Stimulated activated naive CD4-positive, alpha-beta T cell (primary cell): Measurements from ENCODE around the gene ACTR1A.
"Not testable (repeated sequence)": the region's sequence is repeated elsewhere in the genome, so short reads cannot be mapped to it uniquely, and the experiment has no call there.

Source experiments
- DNase-seq, 6 experiments: peaks; one replicate each; lab custom pipeline; 2025; lab: John Stamatoyannopoulos, UW

ACTR1A gene

DNA sequence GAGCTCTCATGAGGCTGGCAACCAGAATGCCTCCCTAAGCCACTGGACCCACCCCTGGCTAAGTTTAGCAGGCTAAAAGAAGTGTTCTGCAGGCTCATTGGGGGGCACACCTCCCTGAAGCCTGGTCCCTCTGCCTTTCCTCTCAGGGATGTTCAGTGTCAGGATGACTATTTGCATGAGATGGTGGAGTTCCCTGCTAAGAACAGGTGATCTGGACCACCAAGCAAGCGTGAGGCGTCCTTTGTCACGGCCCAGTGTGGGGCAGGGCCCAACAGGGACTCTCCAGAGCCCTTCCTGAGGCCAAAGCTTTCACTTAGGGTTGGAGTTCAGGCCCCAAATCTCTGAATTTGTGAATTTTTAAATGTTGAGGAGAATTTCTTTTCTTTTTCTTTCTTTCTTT lies 13.2 kb upstream of the ACTR1A start:
- DNase-seq, result no peak

DNA sequence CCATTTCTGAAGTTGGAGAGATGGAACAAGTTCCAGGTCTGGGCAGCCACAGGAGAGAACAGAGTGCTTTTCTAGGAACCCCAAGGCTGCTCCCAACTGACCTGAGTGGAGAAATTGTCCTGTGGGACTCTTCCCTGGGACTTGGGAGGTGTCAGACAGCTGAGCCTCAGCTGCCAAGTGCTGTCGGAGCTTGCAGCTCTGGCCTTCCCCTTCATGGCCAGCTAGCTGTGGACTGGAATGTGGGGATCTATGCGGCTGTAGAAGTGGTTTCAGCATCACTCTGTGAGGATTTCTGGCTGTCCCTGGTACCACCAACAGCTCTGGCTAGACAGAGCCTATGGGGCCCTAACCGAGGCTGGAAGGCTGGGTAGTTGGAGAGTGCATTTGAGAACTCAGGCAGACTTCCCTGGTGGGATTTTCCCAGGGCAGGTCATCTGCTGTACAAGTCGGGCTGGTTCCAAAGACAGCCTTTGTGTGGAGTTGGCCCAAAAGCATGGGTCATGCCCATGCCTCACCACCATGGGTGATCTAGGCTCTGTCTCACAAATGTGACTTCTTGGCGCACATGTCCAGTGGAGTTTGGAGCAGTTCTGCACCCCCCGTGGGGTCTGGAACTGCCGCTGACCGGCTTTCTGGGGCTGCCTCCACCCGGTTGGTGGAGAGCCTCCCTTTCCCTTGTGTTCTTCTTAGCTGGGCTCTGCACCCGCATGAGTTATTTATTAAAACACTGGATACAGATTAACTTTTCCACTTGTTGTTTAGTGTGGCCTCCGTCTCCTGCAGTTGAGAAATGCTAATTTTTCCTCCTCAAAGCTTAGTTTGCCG lies 12.2 kb upstream of the ACTR1A start:
- DNase-seq, result no peak

DNA sequence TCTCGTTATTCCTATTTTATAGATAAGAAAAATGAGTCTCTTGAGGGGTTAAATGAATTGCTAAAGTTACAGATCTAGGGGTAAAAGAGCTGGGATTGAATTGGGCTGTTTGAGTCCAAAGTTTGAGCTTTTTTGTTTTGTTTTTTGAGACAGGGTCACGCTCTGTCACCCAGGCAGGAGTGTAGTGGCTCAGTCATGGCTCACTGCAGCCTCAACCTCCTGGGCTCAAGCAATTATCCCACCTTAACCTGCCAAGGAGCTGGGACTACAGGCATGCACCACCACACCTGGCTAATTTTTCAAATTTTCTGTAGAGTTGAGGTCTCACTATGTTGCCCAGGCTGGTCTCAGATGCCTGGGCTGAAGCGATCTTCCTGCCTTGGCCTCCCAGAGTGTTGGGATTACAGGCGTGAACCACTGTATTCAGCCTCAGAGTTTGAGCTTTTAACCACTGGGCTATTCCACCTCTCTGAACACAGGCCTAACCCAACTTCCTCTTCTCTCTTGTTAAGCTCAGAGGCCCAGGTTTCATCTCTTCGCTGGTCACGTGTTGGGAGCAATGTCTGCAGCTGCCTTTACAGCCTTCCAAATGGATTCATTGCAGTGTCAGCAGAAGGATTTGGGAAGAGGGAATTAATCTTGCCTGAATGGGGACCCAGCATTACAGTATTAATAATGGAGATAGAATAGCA lies 9.2 kb upstream of the ACTR1A start:
- DNase-seq, result no peak

DNA sequence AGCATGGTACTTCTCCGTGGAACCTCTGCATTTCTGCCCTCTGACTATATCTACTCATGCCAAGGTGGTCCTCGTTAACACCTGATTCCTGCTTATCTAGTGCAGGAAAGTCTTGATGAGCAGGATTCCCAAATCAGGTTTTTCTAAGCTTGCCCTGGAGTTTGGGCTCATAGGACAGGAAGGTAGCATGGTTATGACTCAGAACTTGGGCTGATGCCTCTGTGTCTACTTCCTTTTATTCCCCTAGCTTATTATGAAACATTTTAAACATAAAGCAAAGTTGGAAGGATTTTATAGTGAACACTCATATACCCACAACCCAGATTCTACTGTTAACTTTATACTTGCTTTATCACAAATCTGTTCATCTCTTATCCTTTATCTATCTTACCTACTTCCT lies 6.9 kb upstream of the ACTR1A start:
- DNase-seq, result no peak

DNA sequence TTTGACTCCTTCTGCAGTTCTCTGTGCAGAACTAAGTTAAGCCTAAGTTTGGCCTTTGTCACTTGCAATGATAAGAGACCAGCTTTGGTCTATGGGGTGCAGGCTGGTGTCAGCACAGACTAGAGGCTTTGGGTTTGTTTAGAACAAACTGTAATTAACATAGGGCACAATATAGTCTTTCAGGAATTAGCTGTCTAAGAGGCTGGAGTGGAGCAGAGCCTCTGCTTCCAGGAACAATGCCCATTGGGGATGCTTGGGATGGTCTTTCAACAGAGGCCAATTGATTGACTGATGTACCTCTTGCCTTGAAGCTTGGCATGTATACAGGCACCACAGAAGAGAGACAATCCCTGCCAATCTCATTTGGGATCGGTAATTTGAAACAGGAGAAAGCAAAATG lies 6.0 kb upstream of the ACTR1A start:
- DNase-seq, result no peak

DNA sequence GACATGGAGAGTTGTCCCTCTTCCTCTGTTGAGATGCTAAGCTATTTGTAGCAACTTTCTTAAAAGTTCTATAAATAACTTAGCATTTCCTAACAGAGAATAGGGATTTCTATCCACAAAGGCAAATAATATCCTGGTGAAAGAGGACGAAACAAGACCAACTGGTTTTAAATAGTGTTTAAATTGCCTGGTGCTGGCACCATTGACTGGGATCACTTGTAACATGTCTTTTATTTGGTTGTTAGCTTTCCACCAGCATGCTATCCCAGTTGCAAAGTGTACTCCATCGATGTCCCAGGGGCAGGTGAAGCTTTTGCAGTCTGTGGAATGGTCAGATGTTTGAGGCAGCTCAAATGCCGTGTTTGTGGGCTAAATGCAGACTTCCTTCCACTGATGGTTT lies 5.0 kb upstream of the ACTR1A start:
- no peak for DNase-seq

DNA sequence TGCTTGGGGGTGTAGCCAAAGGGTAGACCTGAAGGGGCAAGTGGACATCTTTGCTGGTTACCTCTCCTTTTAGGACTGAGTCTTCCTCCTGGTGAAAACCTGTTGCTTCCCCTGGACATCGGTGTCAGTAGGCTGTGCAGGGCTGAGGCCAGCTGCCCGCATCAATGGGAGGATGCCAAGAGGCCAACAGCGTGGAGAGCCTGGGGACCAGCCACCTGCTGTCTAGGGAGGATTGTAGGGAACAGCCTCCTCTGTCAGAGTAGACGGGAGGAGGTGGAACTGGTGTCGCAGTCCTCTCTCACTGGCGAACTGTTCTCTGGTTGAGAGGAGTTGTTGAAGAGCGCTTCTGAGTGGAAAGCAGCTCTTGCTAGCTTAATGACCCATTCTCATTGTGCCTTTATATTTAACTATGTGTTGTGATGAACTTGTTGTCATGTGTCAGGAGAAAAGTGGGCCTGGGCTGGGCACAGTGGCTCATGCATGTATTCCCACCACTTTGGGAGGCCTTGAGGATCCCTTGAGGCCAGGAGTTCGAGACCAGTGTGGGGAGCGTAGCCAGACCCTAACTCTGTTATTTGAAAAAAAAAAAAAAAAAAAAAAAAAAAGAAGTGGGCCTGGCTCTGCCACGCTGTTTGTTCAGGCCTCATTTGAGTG lies 3.1 kb upstream of the ACTR1A start:
- DNase-seq, result no peak

DNA sequence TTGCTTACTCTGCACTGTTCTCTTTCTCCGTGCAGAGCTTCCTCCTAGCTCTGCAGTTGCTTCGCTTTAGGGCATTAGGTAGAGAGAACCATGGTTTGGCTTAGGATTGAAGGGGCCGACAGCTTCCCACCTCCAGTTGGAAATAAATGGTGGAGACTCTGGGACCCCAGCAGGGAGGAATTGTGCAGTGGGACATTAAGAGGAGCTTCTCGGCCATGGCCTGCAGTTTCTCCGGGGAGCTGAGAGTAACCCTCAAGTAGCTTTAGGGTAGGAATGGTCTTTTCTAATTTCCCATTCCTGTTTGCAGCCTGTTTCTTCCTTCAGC lies 2.4 kb upstream of the ACTR1A start:
- DNase-seq, result peak in 1 of 6 experiments; percentile 29

DNA sequence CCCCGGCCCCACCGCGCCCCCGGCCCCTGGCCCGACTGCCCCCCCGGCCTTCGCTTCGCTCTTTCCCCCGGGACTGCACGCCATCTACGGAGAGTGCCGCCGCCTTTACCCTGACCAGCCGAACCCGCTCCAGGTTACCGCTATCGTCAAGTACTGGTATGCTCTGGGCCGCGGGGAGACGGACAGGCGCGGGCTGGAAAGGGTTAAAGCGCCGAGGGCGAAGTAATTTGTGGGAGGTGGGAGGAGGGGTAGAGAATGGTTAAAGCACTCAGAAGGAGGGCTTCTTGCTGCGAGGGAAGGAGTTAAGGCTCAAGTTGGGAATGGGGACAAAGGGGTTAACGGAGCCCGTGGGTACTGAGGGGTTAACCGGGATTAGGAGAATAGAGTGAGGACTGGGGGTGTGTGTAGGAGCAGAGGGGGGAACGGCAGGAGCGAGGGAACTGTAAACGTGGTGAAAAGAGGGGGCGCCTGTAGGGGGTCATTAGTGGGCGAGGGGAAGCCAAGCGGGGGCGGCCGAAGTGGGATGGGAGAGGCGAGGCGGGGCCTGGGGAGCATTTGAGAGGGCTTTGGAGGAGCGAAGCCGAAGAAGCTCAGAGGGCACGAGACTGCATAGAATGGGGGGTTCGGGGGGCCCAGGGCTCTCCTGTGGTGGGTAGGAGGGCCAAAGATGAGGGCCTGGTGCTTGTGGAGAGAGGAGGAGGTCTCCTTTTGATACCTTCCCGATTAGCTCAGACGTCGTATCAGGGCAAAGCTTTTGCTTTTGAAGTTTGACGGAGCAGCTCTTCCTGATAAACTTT lies 1.9 kb upstream of the ACTR1A start:
- peak in 4 of 6 experiments; percentile 20 to 36 (median 27) for DNase-seq

DNA sequence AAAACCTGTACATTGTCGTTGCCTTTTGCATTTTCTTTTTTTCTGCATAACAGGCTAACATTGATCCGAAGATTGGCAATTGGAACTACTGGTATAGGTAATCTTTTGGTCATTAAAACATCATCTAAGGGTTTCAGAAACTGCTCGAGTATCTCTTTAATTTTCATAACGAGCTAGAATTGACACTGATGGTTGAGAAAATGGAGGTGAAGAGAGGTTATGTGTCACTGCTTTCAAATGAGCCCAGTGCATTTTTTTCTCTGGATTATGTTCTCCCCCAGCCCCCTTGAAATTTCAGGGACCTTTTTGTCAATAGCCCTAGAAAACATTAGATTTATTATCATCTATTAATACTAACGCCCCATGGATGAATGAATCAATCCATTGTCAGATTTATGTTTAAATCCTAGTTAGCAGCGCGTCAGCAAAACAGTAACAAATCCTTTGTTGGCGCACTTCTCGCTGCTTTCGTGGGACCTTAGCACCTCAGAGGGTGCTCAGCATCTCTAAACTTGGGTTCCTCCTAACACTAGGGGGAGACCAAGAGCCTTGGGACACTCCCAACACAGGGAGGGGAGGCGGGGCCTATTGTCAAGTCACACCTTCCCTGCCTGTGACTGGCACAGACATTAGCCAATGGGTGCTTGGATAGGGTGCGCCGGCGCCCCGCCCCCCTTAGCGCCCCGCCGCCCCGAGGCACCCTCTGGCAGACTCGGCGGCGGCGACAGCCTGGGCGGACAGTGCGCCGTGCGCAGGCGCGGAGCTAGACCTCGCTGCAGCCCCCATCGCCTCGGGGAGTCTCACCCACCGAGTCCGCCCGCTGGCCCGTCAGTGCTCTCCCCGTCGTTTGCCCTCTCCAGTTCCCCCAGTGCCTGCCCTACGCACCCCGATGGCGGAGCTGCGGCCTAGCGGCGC lies 1.0 kb upstream of the ACTR1A start, which contains the start of gene SUFU:
Gene SUFU (plus strand): TSS at position 709 of the 915 bp plus-strand sequence. CDS start 181 bp downstream, at position 890.
- DNase-seq, result peak; percentile 92 to 98 (median 98)

DNA sequence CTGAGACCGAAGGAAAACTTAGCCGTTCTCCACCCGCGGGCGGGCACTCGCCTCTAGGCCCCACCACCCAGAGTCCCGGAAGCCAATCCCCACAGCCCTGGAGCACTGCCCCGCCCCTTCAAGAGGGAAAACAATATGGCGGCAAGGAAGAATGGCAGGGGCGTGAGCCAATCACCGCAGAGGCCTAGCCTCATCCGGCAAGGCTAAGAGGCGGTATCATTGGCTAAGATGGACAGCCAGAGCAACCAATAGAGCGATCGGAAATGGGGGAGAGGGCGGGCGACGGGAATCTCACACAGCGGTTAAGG lies 529 bp downstream of the ACTR1A start:
- peak; percentile 98 to 100 (median 98) for DNase-seq

DNA sequence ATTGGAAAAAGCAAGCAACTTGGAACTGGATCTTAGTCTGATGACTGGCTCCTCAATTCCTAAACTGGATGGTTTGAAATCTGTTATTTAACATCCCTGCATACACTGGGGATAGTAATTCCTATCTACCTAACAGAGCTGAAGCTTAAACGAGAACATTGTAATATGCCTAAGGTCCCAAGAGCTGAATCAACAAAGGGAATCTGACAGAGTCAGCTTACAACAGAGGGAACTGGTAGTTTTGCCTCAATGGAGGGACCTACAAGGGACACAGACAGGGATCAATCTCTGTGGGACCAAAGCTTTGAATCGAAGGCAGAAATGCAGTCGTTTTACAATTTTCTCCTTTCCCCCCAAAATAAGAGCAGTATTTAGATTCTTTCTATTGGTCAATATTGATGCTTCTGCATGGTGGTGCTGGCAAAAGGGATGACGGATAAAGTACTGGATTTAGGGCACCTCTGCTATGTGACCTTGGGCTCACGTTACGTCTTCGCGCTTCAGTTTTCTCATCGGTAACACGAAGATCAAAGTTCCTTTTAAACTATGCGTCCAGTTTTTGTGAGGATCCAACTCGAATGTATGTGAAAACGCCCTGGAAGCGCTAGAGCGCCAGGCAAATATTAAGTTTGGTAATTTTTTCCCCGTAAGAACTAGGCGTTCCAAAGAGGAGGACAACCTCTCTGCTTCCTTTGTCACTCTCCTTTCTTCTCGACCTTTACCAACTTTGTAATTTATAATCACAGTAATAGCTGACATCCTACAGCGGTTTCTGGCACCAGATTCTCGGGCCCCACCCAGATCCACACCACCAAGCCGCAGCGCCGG lies 1.1 kb downstream of the ACTR1A start:
- DNase-seq, result no peak

DNA sequence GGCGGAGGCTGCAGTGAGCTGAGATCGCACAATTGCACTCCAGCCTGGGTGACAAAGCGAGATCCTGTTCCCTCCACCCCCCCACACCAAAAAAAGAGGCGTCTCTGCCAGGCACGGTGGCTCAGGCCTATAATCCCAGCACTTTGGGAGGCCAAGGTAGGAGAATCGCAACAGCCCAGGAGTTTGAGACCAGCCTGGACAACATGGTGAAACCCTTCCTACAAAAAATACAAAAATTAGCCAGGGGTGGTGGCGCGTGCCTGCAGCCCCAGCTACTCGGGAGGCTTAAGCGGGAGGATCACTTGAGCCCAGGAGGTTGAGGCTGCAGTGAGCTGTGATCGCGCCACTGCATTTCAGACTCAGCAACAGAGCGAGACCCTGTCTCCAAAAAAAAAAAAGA lies 1.8 kb downstream of the ACTR1A start:
- DNase-seq, result not testable (repeated sequence)

DNA sequence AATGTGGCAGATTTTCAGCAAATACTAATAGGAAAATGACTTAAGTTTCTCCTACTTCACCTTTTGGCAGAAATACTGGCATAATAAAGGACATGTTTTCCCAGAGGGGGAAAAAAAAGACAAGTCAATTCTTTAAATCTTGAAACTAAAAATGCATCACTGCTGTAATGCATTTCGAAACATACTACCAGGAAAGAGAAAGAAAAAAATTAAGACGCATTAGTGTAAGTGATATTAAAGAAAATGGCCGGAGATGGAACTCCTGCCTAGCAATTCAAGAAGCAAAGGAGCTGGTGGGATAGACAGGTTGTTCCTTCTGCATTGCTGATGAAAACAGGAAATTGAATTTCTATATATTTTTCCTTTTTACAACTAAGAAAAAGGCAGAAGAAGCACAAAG lies 3.2 kb downstream of the ACTR1A start:
- DNase-seq, result no peak

DNA sequence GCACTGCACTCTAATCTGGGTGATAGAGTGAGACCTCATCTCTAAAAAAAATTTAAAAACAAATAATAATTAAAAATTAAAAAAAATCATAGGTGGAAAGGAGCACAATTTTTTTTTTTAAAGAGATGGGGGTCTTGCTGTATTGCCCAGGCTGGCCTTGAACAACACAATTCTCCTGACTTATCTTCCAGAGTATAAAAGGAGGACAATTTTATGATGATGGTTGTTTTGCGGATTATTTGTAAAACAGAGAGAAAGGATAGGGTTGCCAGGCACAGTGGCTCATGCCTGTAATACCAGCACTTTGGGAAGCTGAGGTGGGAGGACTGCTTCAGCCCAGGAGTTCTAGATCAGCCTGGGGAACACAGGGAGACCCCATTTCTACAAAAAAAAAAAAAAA lies 5.0 kb downstream of the ACTR1A start:
- DNase-seq, result no peak

DNA sequence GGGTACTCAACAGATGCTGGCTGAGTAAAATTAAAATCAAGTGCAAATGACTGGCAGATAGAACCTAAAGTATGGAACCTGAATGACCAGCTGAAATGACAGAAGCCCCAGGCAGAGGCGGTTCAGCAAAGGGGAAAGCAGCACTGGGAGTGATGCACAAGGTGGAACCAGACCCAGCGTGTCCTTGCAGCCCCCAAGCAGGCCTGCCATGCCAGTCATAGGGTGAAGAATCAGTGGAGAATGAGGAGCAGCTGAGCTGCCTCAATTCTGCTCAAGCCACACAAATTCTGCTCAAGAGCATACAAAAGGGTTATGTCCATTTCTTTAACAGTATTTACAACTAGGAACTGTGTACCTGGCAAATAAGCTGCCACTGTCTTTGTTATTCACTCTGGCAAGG lies 8.7 kb downstream of the ACTR1A start:
- no peak for DNase-seq

DNA sequence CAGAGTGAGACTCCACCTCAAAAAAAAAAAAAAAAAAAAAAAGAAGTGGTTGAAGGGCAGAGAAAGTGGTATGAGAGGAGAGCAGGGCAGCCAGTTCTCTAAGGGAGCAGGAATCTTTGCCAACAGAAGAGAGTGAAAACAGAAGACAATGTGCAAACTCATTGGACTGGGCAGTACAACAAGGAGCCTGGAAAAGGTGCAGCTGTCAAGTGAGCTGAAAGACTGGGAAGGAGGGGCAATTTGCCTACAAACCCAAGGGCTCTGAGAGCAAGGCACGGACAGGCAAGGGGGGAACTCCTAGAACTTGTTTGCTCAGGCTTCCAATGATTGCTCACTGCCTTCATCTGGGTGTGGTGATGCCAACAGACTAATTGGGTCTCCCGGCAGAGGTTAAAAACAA lies 9.5 kb downstream of the ACTR1A start:
- no peak for DNase-seq

DNA sequence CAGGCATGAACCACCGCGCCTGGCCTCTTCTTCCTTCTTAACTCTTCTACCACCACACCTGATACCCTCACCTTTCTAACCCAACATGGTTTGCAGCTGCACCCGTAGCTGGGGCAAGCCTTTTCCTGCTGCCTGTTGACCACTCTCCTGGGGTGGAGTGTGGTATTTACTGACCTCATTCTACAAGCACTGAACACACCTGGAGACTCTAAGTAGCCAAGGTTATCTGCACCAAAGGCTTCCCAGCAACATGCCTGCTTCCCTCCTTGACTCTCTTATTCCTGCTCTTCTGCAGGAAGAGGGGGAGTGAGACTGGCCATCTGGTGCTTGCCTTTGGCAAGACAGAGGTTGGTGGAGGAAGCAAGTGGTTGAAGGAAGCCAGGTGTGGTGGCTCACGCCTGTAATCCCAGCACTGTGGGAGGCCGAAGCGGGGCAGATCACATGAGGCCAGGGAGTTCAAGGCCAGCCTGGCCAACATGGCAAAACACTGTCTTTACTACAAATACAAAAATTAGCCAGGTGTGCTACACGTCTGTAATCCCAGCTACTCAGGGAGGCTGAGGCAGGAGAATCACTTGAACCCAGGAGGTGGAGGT lies 10.1 kb downstream of the ACTR1A start:
- no peak for DNase-seq

DNA sequence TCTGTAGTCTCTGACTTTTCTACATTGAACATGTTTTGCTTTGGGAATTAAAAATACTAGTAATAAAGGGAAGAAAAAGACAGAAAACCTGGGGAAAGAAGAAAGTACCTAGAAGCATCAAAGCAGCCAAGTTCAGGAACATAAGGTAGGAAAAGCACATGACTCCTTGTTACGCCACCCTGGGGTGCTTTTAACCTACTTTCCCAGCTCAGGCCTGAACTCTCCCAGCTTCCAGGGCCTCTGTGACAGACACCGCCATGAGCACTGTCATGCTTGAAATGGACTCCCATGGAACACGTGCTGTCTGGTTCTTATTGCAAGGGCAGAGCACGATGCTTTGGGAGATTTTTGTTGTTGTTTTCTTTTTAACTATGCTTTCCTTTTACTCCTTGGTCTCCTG lies 11.4 kb downstream of the ACTR1A start:
- no peak for DNase-seq
